ENCODE measurements around the gene CDCA5. TPM values are rescaled to one million over a fixed set of nuclear protein-coding genes. Genes with fewer than 3 reads are reported as not detected.

The CDCA5 gene
- total RNA-seq, 1 donor from 2014 or later = 16.5 TPM

GRCh38 chr11:65059959-65060824, 23.6 kb downstream of the CDCA5 start:
- no peak for TF ChIP-seq CTCF (IDR thresholded peaks at IDR 0.05; ENCODE audit: unreplicated experiment)
- Mint-ChIP-seq H3K27me3 (ENCODE audit: low read depth) (peaks cover 4% of the 10 kb centered on the region), H3K4me3 (no peak overlapping the region), H3K36me3 (no peaks in the 10 kb centered on the region), H3K9me3 (no peaks in the 10 kb centered on the region), H3K27ac (no peak overlapping the region), H3K4me1 (no peaks in the 10 kb centered on the region)
- no peak for DNase-seq (ENCODE audit: low spot score in 2 of 2, unreplicated experiment in 2 of 2)

GRCh38 chr11:65059523-65059922, 24.3 kb downstream of the CDCA5 start:
- Mint-ChIP-seq H3K27me3 (ENCODE audit: low read depth) (peaks cover 6% of the 10 kb centered on the region), H3K9me3 (no peaks in the 10 kb centered on the region), H3K4me1 (no peaks in the 10 kb centered on the region), H3K4me3 (no peak overlapping the region), H3K36me3 (no peaks in the 10 kb centered on the region), H3K27ac (no peak overlapping the region)
- TF ChIP-seq CTCF (IDR thresholded peaks at IDR 0.05; ENCODE audit: unreplicated experiment) = no peak
- DNase-seq (ENCODE audit: low spot score in 2 of 2, unreplicated experiment in 2 of 2) = no peak

DNA sequence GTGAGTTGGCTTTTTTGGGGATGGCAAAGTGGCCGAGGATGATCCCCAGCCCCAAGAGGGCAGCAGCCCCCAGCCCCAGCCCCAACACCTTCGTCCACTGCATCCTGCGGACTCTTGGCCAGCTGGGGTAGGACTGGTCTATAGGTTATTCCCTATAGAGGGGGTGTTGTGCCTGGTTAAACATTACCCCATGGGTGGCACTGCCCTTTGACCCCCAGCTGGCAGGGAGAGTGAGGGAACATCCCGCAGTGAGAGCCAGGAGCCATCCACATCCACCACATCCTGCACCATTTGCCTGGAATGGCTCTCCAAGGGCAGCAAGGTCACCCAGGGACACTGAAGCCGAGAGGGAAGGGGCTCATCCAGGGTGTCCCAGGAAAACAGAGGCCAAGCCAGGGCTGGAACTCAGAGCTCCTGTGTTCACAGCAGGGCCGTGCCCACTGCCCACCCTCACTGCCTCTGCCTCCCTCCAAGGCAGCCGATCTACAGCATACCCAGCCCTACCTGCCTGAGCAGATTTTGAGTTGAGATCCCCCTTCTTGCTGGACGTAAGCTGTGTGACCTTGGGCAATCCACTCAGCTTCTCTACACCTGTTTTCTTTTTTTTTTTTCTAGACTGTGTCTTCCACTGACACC, 25.3 kb downstream of the CDCA5 start, which contains the start of gene NAALADL1:
Gene NAALADL1 (minus strand): TSS at position 135 of the 636 bp plus-strand sequence. CDS start 32 bp downstream, at position 103.
- Mint-ChIP-seq H3K27me3 (ENCODE audit: low read depth) (peaks cover 8% of the 10 kb centered on the region), H3K4me3 (no peak within 1 kb of the TSS), H3K27ac (no peak within 1 kb of the TSS), H3K4me1 (no peaks in the 10 kb centered on the region), H3K36me3 (no peaks in the 10 kb centered on the region), H3K9me3 (no peaks in the 10 kb centered on the region)
- no peak for TF ChIP-seq CTCF (IDR thresholded peaks at IDR 0.05; ENCODE audit: unreplicated experiment)
- no peak for DNase-seq (ENCODE audit: low spot score in 2 of 2, unreplicated experiment in 2 of 2)

DNA sequence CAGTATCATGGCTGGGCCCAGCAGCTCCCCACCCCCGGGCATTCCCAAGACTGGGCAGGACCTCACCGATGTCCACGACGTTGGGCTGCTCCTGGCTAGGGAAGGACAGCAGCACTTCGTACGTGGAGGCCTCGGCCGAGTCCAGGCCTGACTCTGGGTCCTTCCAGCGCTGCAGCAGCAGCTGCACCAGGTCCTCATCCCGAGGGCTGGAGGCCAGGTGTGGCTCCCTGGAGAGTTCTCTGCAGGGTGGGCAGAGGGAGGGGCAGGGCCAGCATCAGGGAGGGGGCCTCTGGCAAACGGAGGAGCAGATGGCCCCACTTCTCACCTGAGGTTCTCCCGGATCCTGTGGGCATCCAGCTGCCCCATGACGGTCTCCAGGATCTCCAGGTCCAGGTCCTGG, 25.8 kb downstream of the CDCA5 start:
- Mint-ChIP-seq H3K27me3 (ENCODE audit: low read depth) (peaks cover 8% of the 10 kb centered on the region), H3K27ac (no peak overlapping the region), H3K36me3 (no peaks in the 10 kb centered on the region), H3K4me3 (no peak overlapping the region), H3K4me1 (no peaks in the 10 kb centered on the region), H3K9me3 (no peaks in the 10 kb centered on the region)
- TF ChIP-seq CTCF (IDR thresholded peaks at IDR 0.05; ENCODE audit: unreplicated experiment) = no peak
- DNase-seq (ENCODE audit: low spot score in 2 of 2, unreplicated experiment in 2 of 2) = no peak

DNA sequence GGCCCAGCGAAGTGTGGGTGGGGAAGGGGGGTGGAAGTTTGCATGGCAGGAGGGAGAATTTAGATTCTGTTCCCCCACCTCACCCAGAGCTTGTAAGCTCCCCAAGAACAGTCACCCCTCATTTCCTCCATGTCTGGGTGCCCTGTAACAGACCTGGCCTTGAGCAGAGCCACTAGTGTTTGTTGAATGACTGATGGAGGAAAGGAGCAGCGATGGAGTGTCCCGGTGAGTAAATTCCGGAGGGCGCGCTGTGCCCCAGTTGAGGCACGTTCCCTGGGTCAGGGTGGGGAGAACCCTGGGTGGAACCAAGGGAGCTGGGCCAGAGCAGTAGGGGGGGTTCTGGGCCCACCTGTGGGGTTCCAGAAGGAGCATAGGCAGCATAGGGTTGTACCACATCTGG, 26.3 kb downstream of the CDCA5 start:
- Mint-ChIP-seq H3K9me3 (no peaks in the 10 kb centered on the region), H3K27ac (no peak overlapping the region), H3K4me3 (no peak overlapping the region), H3K36me3 (no peaks in the 10 kb centered on the region), H3K4me1 (no peaks in the 10 kb centered on the region), H3K27me3 (ENCODE audit: low read depth) (peaks cover 8% of the 10 kb centered on the region)
- no peak for TF ChIP-seq CTCF (IDR thresholded peaks at IDR 0.05; ENCODE audit: unreplicated experiment)
- DNase-seq (ENCODE audit: low spot score in 2 of 2, unreplicated experiment in 2 of 2) = no peak
